ENCODE data around the gene NCOA7. TPM values are rescaled to one million over a fixed set of nuclear protein-coding genes. Genes with fewer than 3 reads are reported as not detected.

Gene NCOA7
- total RNA-seq, 1 experiment from 2014 or later = 13.8 TPM

- TF ChIP-seq CEBPB (IDR thresholded peaks at IDR 0.05; ENCODE audit: low read depth) (no peak), ZBTB33 (IDR thresholded peaks at IDR 0.05; ENCODE audit: extremely low read depth, insufficient replicate concordance, low read length) (no peak), POLR2A (IDR thresholded peaks at IDR 0.05; ENCODE audit: borderline replicate concordance, extremely low read depth, insufficient read depth, insufficient read length) (no peak), TCF7L2 (IDR thresholded peaks at IDR 0.05; ENCODE audit: borderline replicate concordance, extremely low read depth, insufficient read depth, insufficient read length) (no peak)
These were observed 44.5 kb downstream of the NCOA7 start (continued) for GRCh38 chr6:125835221-125835744.

- H3K27me3 ChIP-seq (ENCODE audit: insufficient read depth, low read length) = no peaks in the 10 kb centered on the region
- POLR2A ChIA-PET = no interaction called here
- intact Hi-C loops (cut with micrococcal nuclease) = no loop called here
- H3K4me2 ChIP-seq (ENCODE audit: low read length) = no peak overlapping the region
- no peaks in the 10 kb centered on the region for H4K20me1 ChIP-seq (ENCODE audit: insufficient read depth)
- no peaks in the 10 kb centered on the region for H3K36me3 ChIP-seq (ENCODE audit: control insufficient read depth in 1 of 2, insufficient read depth in 2 of 2, low read length in 2 of 2)
- H3K9me3 ChIP-seq (ENCODE audit: control insufficient read depth in 1 of 2, insufficient read depth in 1 of 2, low read depth in 1 of 2, low read length in 2 of 2) = no peaks in the 10 kb centered on the region
- H3K4me3 ChIP-seq (replicated peaks in 1 of 2; ENCODE audit: low read depth in 1 of 2, low read length in 2 of 2) = no peak overlapping the region
- H2AFZ ChIP-seq (ENCODE audit: low read depth, low read length, poor library complexity, severe bottlenecking) = no peak overlapping the region
- TF ChIP-seq ZBTB33 (IDR thresholded peaks at IDR 0.05; ENCODE audit: extremely low read depth, insufficient replicate concordance, low read length) (no peak), FOSL1 (IDR thresholded peaks at IDR 0.05; ENCODE audit: low read depth) (no peak), JUND (IDR thresholded peaks at IDR 0.05) (no peak), SP1 (IDR thresholded peaks at IDR 0.05; ENCODE audit: low read depth) (no peak), CTCF (IDR thresholded peaks at IDR 0.05 in 2 of 3, conservative IDR thresholded peaks at IDR 0.05 in 1 of 3; ENCODE audit: borderline replicate concordance in 1 of 3, insufficient read depth in 1 of 3, low read depth in 2 of 3, low read length in 2 of 3) (no peak), ZFX (IDR thresholded peaks at IDR 0.05) (no peak), ELF1 (IDR thresholded peaks at IDR 0.05; ENCODE audit: borderline replicate concordance, low read depth) (no peak), REST (IDR thresholded peaks at IDR 0.05; ENCODE audit: low read depth) (no peak)
- ATAC-seq (no peak), DNase-seq (ENCODE audit: low read depth, low spot score) (no peak)
- H3K9me2 ChIP-seq (ENCODE audit: insufficient read depth) = no peaks in the 10 kb centered on the region
- H3K9ac ChIP-seq (ENCODE audit: low read length) = no peak overlapping the region
- H3K79me2 ChIP-seq (ENCODE audit: insufficient read depth, low read length) = no peaks in the 10 kb centered on the region
- RAD21 ChIA-PET (ENCODE audit: low non-redundant PET in 1 of 2, low total read pairs in 2 of 2, uncharacterized antibody in 2 of 2, unreplicated experiment in 2 of 2) = no interaction called here
- no TSS peak for BruUV-seq (replicated peaks)
- no peaks in the 10 kb centered on the region for H3K4me1 ChIP-seq (ENCODE audit: control insufficient read depth in 1 of 2, insufficient read depth in 2 of 2, low read length in 2 of 2)
- CTCF ChIA-PET = no interaction called here
- H3K27ac ChIP-seq (ENCODE audit: low read depth, low read length) = no peak overlapping the region
These were observed 45.7 kb downstream of the NCOA7 start for GRCh38 chr6:125836466-125836865.
